ENCODE data around the gene ZNF429. TPM values are rescaled to one million over a fixed set of nuclear protein-coding genes. Genes with fewer than 3 reads are reported as not detected.
"Not testable (repeated sequence)": the region's sequence is repeated elsewhere in the genome, so short reads cannot be mapped to it uniquely, and the experiment has no call there.

The ZNF429 gene
- total and polyA plus RNA-seq, 8 donors = 2.7 to 28.6 (median 6.6) TPM

DNA sequence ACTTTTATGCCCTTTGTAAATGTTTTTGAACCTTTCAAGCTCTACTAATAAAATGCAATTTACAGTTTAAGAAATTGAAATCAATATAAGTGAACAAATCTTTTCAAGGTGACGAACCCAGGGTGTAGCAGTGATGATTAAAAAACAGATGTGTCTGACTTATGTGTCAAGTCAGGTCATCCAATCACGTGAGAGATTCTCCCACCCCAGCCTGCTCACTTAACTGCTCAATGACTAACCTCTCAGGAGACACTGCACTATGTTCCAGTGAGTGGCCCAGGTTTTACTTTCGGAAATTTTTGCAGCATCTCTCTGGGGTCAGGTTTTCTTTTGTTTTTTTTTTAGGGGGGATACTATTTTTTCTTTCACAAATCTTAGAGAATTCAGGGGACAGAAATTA lies 60.7 kb downstream of the ZNF429 start:
- Histone ChIP-seq H3K36me3 (peaks cover 0 to 31% (median 0%) of the 10 kb centered on the region in 4 donors), H3K9me3 (peaks cover 0 to 80% (median 19%) of the 10 kb centered on the region in 4 donors), H3K4me3 (no peak overlapping the region), H3K27ac (no peak overlapping the region), H3K4me1 (peaks cover 0 to 19% (median 0%) of the 10 kb centered on the region in 4 donors), H3K27me3 (no peaks in the 10 kb centered on the region)
- intact Hi-C loops (cut with DNase I; ENCODE audit: low total_unique reads) = no loop called here
- DNase-seq = no peak
- WGBS, 5 donors = 52 to 83% (median 78%) methylated on average over 3 of the region's 3 CpGs
- TF ChIP-seq POLR2AphosphoS5 (IDR thresholded peaks at IDR 0.05) = no peak
- TF ChIP-seq EP300 (IDR thresholded peaks at IDR 0.05) = no peak
- no peak for TF ChIP-seq POLR2A (IDR thresholded peaks at IDR 0.05)
- TF ChIP-seq, protein P1, sequence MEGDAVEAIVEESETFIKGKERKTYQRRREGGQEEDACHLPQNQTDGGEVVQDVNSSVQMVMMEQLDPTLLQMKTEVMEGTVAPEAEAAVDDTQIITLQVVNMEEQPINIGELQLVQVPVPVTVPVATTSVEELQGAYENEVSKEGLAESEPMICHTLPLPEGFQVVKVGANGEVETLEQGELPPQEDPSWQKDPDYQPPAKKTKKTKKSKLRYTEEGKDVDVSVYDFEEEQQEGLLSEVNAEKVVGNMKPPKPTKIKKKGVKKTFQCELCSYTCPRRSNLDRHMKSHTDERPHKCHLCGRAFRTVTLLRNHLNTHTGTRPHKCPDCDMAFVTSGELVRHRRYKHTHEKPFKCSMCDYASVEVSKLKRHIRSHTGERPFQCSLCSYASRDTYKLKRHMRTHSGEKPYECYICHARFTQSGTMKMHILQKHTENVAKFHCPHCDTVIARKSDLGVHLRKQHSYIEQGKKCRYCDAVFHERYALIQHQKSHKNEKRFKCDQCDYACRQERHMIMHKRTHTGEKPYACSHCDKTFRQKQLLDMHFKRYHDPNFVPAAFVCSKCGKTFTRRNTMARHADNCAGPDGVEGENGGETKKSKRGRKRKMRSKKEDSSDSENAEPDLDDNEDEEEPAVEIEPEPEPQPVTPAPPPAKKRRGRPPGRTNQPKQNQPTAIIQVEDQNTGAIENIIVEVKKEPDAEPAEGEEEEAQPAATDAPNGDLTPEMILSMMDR (IDR thresholded peaks at IDR 0.05) = no peak

DNA sequence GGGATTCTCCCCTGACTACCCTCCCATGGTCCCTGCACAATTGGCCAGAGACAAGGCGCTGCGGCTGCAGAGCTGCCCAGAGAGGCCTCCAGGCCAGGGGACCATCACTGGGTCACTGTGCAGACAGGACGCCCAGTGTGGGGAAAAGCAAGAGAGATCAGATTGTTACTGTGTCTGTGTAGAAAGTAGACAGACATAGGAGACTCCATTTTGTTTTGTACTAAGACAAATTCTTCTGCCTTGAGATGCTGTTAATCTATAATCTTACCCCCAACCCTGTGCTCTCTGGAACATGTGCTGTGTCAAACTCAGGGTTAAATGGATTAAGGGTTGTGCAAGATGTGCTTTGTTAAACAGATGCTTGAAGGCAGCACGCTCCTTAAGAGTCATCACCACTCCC lies 62.4 kb downstream of the ZNF429 start:
- H3K27ac ChIP-seq; H3K27me3 ChIP-seq; DNase-seq; intact Hi-C loops (cut with DNase I; ENCODE audit: low total_unique reads): not testable (repeated sequence)
- Histone ChIP-seq H3K4me3 (peak overlapping the region in 2 of 4 donors; percentile 24 to 38), H3K36me3 (peaks cover 0 to 16% (median 0%) of the 10 kb centered on the region in 4 donors), H3K9me3 (peaks cover 0 to 80% (median 11%) of the 10 kb centered on the region in 4 donors), H3K4me1 (peaks cover 0 to 19% (median 0%) of the 10 kb centered on the region in 4 donors)
- 72 to 82% (median 77%) methylated on average over 4 of the region's 4 CpGs for WGBS, 5 donors

DNA sequence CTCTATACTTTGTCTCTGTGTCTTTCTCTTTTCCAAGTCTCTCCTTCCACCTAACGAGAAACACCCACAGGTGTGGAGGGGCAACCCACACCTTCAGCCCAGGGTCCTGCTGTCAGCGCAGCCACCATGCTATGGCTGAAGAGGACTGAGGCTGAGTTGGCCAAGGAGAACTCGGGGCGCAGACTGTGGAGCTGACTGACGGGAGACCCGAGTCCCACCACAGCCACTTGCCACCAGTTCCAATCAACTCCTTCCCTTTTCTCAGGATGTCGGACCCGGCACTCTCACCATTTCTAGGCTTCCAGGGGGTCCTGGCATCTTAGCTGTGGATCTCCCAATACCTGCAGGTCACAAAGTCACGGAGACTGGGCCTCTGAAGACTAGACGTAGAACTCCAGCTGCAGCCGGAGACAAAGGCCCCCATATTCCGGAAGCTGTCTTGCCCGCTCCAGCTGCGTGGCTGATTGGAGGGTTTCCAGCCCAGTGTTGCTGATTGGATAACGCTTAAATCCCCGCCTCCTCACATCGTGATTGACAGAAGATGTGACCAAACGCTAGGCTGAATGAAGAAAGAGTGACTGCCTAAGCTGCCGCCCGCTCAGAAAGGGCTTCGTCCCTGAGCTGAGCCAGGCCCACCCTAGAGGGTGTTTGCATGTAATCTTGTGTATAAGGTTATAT lies 63.6 kb downstream of the ZNF429 start:
- peaks cover 0 to 83% (median 14%) of the 10 kb centered on the region in 4 donors for H3K9me3 ChIP-seq
- H3K4me3 ChIP-seq = peak overlapping the region; percentile 21 to 53 (median 46)
- H3K27me3 ChIP-seq = no peaks in the 10 kb centered on the region
- intact Hi-C loops (cut with DNase I; ENCODE audit: low total_unique reads) = no loop called here
- TF ChIP-seq POLR2A (IDR thresholded peaks at IDR 0.05) (peak in 1 of 4 donors; percentile 17), EP300 (IDR thresholded peaks at IDR 0.05) (no peak), POLR2AphosphoS5 (IDR thresholded peaks at IDR 0.05) (peak in 2 of 3 donors; percentile 26 to 60)
- TF ChIP-seq, protein P1 (IDR thresholded peaks at IDR 0.05) = no peak
- peaks cover 0 to 5% (median 0%) of the 10 kb centered on the region in 4 donors for H3K36me3 ChIP-seq
- peaks cover 0 to 19% (median 0%) of the 10 kb centered on the region in 4 donors for H3K4me1 ChIP-seq
- peak; percentile 83 to 96 for DNase-seq
- 35 to 57% (median 45%) methylated on average over 16 to 21 of the region's 21 CpGs for WGBS, 5 donors
- peak overlapping the region in 4 of 5 donors; percentile 33 to 84 (median 69) for H3K27ac ChIP-seq

DNA sequence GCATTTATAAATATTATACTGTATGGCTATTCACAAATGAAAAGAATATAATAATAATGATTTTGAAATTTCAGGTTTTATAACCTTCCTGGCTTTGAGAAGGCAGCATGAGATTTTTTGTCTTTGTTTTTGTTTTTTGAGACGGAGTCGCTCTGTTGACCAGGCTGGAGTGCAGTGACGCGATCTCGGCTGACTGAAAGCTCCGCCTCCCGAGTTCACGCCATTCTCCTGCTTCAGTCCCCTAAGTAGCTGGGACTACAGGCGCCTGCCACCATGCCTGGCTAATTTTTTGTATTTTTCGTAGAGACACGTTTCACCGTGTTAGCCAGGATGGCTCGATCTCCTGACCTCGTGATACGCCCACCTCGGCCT lies 64.1 kb downstream of the ZNF429 start:
- H3K9me3 ChIP-seq = peaks cover 0 to 84% (median 14%) of the 10 kb centered on the region in 4 donors
- H3K4me3 ChIP-seq = peak overlapping the region in 2 of 4 donors; percentile 50 to 53
- peaks cover 0 to 19% (median 0%) of the 10 kb centered on the region in 4 donors for H3K4me1 ChIP-seq
- intact Hi-C loops (cut with DNase I; ENCODE audit: low total_unique reads) = no loop called here
- WGBS, 5 donors = 42 to 79% (median 54%) methylated on average over 16 of the region's 16 CpGs
- no peaks in the 10 kb centered on the region for H3K27me3 ChIP-seq
- no peaks in the 10 kb centered on the region for H3K36me3 ChIP-seq
- TF ChIP-seq POLR2AphosphoS5 (IDR thresholded peaks at IDR 0.05) (no peak), EP300 (IDR thresholded peaks at IDR 0.05) (no peak), POLR2A (IDR thresholded peaks at IDR 0.05) (no peak)
- TF ChIP-seq, protein P1 (IDR thresholded peaks at IDR 0.05) = no peak
- peak overlapping the region in 4 of 5 donors; percentile 33 to 84 (median 68) for H3K27ac ChIP-seq
- peak in 1 of 2 donors; percentile 81 for DNase-seq

DNA sequence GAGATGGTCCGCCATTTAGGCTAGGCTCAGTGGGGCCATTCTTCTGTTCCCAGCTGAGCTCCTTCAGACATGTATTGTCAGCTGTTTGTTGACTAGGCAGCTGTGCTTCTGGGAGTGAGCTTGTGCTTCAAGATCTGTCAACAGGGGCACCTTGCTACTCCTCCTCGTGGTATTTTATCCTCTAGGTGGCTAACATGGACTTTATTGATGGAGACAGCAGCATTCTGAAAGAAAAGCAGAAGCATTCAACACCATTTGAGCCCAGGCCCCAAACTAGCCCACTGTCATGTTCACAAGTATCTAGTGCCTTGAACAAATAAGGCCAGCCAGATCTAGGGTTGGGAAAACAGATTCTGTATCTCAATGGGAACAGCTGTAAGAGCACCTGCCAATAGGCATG lies 65.9 kb downstream of the ZNF429 start:
- Histone ChIP-seq H3K27me3 (no peaks in the 10 kb centered on the region), H3K9me3 (peaks cover 0 to 80% (median 14%) of the 10 kb centered on the region in 4 donors), H3K4me3 (no peak overlapping the region), H3K4me1 (peaks cover 0 to 13% (median 0%) of the 10 kb centered on the region in 4 donors), H3K36me3 (no peaks in the 10 kb centered on the region), H3K27ac (no peak overlapping the region)
- WGBS, 5 donors = 60 to 78% (median 66%) methylated on average over 2 of the region's 2 CpGs
- no peak for TF ChIP-seq EP300 (IDR thresholded peaks at IDR 0.05)
- TF ChIP-seq, protein P1 (IDR thresholded peaks at IDR 0.05) = no peak
- DNase-seq = no peak
- intact Hi-C loops (cut with DNase I; ENCODE audit: low total_unique reads) = no loop called here
